ENCODE data around the gene DYNC1H1.
"Not testable (repeated sequence)": the region's sequence is repeated elsewhere in the genome, so short reads cannot be mapped to it uniquely, and the experiment has no call there.

Gene DYNC1H1

DNA sequence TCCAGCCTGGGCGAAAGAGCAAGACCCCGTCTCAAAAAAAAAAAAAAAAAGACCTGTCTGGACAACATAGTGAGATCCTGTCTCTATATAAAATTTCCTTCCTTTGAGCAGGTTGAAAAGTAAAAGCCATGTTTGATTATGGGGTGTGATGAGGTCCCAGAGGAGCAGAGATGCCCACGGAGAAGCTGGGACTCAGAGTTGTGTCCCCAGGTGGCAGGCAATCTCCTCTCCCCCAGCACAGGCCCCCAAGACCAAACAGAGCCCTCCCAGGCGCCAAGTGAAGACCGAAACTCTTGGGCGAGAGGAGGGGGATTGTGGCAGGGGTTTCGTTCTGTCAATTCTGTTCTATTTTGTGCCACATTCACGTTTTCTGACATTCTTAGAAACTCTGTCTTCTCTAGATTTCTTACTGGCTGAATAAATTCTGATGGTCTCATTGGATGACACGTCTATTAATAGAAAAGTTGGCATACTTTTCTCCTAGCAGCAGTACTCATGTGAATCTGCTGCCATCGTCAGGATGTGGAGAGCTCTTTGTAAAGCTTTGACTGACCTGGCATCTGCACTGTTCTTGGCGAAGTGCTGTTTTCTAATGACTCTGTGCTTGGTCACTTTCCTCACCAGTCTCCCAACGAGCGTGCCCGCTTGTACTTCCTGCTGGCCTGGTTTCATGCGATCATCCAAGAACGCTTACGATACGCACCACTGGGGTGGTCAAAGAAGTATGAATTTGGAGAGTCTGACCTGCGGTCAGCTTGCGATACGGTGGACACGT lies 79.1 kb downstream of the DYNC1H1 start:
- DNase-seq, result no peak

DNA sequence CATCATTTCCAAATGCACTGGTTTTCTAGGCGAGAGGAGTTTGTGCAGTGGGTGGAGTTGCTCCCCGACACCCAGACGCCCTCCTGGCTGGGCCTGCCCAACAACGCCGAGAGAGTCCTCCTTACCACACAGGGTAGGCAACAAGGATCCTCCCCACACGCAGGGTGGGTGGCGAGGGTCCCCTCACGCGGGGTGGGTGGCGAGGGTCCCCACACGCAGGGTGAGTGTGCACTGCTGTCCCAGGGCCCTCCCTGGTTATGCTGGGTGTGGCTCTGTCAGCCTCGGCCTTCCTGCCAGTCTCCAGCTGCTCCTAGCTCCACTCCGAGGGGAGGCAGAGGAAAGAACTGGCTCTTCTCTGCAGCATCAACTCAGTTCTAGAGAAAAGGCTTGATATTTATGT lies 80.2 kb downstream of the DYNC1H1 start:
- no peak for DNase-seq

- no peak for DNase-seq
These were observed 82.2 kb downstream of the DYNC1H1 start for GRCh38 chr14:102046337-102047278.

- DNase-seq, result no peak
These were observed 83.6 kb downstream of the DYNC1H1 start for GRCh38 chr14:102047808-102048540.

GRCh38 chr14:102049258-102050025 lies 85.1 kb downstream of the DYNC1H1 start:
- DNase-seq, result no peak

DNA sequence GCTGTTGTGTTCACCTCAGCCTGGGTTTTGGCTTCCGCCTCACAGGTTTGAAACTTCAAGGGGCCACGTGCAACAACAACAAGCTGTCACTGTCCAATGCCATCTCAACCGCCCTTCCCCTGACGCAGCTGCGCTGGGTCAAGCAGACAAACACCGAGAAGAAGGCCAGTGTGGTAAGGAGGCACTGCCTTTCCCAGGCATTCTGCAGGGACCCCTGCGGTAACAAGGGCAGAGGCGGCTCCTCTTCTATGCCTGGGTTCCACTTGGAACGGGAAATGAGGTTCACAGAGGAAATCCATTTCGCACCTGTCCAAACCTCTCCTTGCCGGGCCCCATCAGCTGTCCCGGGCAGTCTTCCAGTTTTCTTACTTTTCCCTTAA lies 85.6 kb downstream of the DYNC1H1 start:
- no peak for DNase-seq

GRCh38 chr14:102050625-102051024 lies 86.3 kb downstream of the DYNC1H1 start:
- peak; percentile 73 for DNase-seq

DNA sequence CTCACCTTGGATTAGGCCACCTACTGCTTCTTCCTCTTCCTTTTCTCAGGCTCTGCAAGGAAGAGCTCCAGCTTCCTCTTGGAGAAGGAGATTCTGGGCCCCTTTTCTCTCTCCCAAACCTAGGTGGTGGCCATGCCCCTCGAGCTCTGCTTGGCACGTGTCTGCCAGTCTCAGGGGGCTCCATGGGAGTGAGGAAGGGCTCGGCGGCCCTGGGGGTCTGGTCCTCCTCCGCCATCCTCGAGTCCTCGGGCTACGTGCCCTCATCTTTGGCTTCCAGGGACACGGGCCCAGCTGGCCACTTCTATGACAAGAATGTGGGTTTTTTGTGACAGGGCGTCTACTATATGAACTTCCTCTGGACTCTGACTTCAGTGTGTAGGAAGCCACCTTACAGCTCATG lies 88.1 kb downstream of the DYNC1H1 start:
- no peak for DNase-seq

DNA sequence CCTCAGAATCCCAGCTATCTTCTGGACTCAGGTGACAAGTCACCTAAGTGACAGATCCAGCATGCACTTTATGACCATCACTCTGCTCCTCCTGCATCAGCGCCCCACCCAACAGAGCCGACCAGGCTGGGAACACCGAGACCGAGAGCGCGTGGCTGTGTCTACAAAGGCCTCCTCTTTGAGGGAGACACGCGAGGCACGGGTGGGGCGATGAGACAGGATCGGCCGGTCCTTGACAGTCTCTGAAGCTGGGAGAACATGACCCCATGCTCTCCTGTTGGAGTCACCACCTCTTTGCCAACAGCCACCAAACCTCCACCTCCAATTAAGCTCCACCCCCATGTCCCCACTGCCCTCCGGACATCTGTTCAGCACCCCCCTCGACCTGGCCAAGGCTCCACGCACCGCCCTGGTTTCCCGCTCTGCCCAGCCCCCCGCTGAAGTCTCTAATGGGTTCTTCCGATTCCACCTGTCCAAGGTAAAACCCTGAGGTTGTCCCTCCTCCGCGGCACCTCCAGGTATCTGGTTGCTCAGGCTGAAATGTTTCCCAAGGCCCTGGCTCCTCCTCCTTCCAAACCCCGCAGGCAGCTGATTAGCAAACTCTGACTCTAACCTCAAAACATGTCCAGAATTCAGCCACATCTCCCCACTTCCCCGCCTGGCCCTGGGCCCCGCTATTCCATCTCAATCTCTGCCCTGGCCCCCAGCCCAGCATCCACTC lies 91.0 kb downstream of the DYNC1H1 start:
- DNase-seq, result peak; percentile 88

DNA sequence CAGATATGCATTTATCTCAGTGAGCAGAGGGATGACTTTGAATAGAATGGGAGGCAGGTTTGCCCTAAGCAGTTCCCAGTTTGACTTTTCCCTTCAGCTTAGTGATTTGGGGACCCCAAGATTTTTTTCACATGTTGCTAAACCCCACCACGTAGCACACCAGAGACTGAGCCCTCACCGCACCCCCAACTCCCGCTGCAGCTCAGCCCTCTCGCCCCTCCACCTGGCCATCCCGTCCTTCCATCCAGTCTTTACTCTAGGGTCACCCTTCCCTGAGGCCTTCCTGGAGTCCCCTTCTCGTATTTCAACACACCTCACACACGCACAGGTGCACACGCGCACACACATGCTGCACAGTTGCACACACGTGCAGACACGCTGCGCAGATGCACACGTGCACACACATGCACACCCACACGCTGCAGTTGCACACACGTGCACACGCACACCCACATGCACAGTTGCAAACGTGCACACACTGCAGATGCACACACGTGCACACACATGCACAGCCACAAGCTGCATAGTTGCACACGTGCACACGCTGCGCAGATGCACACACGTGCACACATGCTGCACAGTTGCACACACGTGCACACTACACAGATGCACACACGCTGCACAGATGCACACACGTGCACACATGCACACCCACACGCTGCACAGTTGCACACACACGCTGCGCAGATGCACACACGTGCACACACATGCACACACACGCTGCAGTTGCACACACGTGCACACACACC lies 92.5 kb downstream of the DYNC1H1 start:
- DNase-seq, result no peak

DNA sequence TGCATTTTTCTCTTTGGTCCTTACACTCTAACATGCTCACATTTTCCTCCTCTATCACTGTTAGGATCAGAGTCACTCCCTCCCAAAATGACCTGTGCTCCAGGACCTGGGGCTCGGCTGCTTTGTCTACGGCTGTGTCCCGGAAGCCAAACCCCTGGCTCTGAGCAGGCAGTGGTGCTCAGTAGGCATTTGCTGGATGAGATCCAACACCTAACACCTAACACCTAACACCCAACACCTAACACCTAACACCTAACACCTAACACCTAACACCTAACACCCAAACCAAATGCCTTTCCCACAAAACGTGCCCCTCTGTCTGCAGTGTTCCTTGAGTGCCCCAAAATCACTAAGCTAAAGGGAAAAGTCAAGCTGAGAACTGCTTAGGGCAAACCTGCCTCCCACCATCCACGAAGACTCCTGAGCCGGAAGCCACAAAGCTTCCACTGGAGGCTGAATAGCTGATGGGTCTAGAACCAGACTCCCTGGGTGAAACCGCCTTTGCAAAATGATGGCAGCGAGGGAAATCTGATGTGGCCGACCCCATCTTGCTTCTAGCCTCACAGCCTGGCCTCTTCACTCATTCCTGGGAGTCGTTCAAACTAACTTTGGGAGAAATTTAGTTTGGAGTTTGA lies 93.2 kb downstream of the DYNC1H1 start:
- no peak for DNase-seq

GRCh38 chr14:102058146-102058545 lies 93.8 kb downstream of the DYNC1H1 start:
- no peak for DNase-seq

DNA sequence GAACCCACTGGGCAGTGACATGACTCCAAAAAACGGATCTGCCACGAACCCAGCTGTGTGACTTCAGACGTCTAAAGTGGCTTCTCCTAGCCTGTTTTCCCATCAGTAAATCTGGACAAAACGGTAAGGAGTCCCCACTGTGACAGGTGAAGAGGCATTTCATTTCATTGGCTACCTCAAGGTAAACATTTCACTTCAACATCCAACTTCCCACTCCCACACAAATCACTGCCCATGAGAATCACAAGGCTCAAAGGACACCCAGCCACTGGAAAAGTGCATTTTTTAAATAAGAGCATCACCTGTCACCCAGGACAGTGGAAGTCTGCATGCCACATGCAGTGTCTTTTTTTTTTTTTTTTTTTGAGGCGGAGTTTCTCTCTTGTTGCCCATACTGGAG lies 94.6 kb downstream of the DYNC1H1 start:
- DNase-seq, result no peak

DNA sequence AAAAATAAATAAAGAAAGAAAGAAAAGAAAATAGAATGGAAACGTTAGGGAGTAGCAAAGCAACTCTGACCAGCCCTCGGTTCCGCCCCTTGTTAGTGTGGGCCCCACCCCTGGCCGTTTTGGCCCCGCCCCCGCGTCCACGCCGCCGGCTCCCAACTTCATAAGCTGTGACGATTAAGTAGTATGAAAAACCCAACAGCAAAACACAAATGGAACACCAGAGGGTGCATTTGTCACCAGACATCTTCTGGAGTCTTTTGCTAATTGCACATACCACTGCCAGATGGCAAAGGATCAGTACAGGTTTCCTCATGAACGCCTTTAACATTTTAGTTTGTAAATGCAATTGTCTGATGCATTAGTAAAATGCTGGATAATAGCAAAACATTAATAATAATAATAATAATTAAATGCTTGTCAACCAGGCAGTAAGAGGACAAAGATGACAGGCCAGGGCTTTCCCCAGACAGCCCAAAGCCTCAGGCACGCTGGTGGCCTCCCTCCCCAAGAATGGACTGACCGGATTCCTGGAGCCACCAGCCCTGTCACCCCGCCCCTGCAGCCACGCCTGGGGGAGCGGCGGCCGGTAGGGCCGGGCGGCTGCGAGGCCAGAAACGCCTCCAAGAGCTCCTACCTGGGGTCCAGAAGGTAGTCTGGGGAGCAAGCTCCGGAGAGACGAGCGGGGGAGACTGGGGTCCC lies 98.9 kb downstream of the DYNC1H1 start:
- DNase-seq, result peak; percentile 92

DNA sequence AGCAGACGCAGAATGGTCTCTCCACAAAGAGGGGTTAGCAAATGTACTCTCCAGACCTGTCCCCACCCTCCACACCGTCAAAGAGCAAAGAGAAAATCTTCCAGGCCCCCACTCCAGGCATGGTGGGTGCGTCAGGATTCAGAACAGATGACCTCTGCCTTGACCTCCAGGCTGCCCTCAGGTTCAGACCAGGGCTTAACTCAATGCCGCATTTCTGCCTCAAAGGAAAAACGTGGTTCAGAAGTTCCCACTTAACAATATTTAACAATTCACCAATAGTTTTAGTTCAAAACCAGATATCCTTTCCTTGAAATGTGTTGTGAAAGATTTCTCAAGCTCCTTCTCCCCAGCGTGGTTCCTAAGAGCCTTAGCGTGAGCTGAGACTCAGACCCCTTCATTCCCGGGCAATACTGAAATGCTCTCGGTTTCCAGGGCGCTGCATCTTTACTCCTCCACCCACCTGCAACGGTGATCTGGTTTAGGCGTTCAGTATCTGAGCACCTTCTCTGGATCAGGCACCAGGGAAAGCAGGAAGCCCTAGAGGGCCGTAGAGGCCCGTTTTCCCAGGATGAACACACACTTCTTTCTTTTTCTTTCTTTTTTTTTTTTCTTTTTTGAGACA lies 99.5 kb downstream of the DYNC1H1 start:
- DNase-seq, result no peak

DNA sequence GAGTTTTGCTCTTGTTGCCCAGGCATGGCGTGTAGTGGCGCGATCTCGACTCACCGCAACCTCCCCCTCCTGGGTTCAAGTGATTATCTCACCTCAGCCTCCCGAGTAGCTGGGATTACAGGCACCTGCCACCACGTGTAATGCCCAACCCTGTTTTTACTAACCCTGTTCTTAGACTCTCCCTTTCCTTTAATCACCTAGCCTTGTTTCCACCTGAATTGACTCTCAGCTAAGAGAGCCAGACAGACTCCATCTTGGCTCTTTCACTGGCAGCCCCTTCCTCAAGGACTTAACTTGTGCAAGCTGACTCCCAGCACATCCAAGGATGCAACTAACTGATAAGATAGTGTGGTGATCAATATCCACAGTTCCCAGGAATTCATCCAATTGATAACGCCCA lies 100.2 kb downstream of the DYNC1H1 start:
- not testable (repeated sequence) for DNase-seq

DNA sequence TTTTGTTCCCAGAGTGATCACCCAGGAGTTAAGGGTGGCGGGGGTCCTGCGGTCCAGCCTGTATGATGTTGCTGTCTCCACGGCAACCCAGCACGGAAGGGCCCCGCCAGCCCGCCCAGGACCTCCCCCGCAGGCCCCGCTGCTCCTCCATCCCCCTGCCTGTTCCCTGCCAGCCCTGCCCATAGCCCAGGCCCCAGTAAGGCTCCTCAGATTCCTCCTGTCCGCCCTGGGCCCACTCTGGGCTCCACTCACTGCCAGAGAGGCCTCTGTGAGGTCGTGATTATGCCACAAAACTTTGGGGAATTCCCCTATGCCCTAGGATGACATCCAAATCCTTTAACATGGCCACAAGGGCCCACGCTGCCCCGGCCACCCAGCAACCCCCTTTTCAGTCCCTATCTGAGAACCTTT lies 101.7 kb downstream of the DYNC1H1 start:
- no peak for DNase-seq

DNA sequence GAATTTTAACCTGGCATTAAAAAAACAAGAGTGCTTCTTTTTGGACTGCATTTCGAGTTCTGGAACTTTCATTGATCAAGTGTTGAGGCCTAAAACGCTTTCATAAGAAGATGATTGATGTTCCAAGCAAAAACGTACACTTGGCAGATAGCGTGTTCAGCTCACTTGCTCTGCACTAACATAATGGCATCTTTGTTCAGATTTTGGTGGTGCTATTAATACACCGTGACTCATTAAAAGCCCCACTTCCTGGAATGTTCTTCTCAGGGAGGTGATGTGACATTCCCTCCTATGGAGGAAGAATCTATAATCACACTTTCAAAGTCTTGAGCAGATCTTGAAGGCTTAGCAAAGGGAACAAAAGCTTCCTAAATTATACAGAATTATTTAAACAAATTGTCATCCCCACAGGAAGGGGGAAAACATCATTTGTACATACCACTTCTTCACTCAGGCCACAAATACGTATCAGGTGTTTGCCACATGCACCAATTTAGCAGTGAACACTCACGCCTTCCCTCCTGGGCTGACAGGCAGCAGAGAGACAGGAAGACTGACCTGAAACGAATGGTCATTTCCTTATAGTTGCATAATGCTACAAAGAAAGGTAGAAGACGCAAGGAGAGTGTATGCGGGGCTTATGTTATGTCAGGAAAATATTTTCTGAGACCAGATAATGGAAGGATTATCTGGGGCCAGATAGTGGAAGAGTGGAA lies 107.1 kb downstream of the DYNC1H1 start:
- DNase-seq, result peak; percentile 61

All from EL (cell line).